8988T (cell line): Measurements from ENCODE around the gene NALCN.

ENCODE experiments used
- DNase-seq: peaks from one replicate; pipeline ENCODE4 v3.0.0; 2011

NALCN gene

GRCh38 chr13:101013245-101013644 lies 403.1 kb downstream of the NALCN start:
- DNase-seq: no peak

- no peak for DNase-seq
Measured at GRCh38 chr13:101010100-101010499, 406.2 kb downstream of the NALCN start.

GRCh38 chr13:101007245-101007644 lies 409.1 kb downstream of the NALCN start:
- DNase-seq: no peak
